GM06990 (cell line): ENCODE data around the gene LMF1.

Experiments used
- DNase-seq: peaks from one replicate; pipeline ENCODE4 v3.0.0-alpha.2; 2011; ENCODE audit not compliant: insufficient read length; ENCODE audit errors: extremely low read depth
- H3K27me3 ChIP-seq: replicated peaks from 2 replicates; pipeline ENCODE4 v1.6.0; 2011; ENCODE audit warnings: low read length; ENCODE audit not compliant: control insufficient read depth, insufficient read depth
- H3K36me3 ChIP-seq: 2 replicates; pipeline ENCODE4 v1.5.1; 2011; ENCODE audit warnings: low read length; ENCODE audit not compliant: control insufficient read depth, insufficient read depth
- H3K4me3 ChIP-seq: replicated peaks from 2 replicates; pipeline ENCODE4 v1.5.1; 2011; ENCODE audit warnings: low read depth, mild to moderate bottlenecking, control low read depth, low read length
- TF ChIP-seq, protein P1 (sequence below): IDR thresholded peaks from 2 replicates; pipeline ENCODE4 v1.5.1; 2011; ENCODE audit warnings: low read length, control low read depth, mild to moderate bottlenecking, inconsistent platforms; ENCODE audit not compliant: insufficient read depth, poor library complexity, severe bottlenecking

LMF1 gene

DNA sequence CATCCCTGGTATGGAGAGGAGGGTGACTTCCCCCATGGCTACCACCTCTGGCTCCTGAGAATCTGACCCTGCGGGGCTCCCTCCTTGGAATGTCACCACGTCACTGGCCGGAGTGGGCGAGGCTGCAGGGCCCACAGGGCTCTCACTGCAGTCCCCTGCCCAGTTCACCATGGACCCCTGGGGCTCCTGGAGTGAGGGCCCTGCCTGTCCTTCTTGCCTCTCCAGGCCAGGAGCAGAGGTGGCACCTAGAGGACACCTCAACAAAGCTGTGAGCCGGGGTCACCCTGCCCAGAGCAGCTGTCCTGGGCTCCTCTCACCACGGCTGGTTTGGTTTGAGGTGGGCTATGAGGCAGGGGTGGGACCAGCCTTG, 102.4 kb downstream of the LMF1 start:
- no peaks in the 10 kb centered on the region for H3K27me3 ChIP-seq
- TF ChIP-seq, protein P1, sequence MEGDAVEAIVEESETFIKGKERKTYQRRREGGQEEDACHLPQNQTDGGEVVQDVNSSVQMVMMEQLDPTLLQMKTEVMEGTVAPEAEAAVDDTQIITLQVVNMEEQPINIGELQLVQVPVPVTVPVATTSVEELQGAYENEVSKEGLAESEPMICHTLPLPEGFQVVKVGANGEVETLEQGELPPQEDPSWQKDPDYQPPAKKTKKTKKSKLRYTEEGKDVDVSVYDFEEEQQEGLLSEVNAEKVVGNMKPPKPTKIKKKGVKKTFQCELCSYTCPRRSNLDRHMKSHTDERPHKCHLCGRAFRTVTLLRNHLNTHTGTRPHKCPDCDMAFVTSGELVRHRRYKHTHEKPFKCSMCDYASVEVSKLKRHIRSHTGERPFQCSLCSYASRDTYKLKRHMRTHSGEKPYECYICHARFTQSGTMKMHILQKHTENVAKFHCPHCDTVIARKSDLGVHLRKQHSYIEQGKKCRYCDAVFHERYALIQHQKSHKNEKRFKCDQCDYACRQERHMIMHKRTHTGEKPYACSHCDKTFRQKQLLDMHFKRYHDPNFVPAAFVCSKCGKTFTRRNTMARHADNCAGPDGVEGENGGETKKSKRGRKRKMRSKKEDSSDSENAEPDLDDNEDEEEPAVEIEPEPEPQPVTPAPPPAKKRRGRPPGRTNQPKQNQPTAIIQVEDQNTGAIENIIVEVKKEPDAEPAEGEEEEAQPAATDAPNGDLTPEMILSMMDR = no peak

DNA sequence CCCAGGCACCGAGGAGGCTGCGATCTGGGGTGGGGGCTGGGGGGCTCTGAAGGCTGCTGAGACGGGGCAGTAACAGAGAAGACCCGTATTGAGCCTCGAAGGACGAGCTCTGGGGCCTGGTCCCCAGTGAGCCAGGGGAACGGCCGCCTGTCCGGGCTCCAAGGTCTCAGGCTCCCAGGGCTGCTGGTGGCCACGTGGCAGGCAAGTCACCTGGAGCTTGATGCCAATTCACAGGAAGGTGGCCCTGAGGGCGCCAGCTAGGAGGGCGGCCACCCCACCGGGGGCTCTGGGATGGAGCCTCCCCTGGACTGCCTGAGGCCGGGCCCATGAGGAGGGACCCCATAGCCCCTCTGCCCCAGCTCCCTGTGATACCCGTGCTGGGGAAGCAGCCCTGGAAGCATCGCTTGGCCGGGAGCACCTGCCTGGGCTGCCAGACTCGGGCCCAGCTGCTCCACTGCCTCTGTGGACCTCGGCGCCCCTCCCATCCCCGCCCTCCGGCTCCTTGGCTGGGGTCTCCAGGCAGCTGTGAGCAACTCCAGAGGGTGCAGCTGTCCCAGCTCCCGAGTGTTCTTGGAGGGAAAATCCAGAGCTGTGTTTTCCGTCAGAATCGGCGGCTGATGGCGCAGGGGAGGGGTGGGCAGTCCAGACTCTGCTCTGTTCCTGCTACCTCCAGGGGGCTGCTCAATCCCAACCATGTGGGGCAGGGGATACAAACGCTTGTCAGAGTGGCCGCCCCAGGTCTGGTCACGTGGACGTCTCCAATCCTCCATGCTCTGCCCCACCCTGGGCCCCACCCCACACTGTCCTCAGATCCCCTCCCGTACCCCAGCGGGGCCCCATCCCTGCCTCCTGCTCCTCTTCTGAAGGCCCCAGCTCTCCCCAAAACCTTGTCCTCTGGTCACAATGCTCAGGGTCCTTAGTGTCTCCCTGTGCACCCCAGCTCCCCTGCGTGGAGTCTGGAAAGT, 103.1 kb downstream of the LMF1 start:
- H3K27me3 ChIP-seq = no peaks in the 10 kb centered on the region
- TF ChIP-seq, protein P1 = no peak
- no peak for DNase-seq

More for the DNA sequence above, 102.4 kb downstream of the LMF1 start:
- Histone ChIP-seq H3K36me3 (no peaks in the 10 kb centered on the region), H3K4me3 (no peak overlapping the region)
- DNase-seq = no peak

DNA sequence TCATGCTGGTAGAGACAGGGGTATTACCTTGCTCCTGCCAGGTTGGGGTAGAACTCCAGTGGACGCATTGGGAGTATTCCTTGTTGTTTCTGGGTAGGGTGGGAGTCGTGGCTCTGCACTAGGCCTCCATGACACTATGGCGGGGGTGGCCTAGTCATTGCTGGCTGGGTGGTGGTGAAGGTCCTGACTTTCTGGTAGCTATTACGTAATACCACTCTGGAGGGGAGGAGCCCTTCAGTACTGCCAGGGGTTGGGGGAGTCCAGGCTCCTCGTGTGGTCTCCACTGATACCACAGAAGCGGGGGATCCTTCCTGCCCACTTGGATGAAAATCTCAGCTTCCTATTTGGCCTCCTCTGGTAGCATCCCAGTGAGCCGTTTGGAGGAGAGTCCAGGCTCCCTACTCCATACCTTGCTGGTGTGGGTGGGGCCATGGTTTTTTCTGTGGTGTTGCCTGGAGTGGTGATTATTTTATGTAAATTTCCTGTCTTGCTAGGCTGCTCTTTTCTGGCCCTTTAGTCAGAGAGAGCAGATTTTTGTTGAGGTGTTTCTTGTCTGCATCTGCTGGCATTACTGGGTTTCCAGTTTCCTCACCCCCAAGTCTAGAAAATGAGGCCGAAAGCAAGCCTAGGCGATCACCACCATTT, 104.4 kb downstream of the LMF1 start:
- Histone ChIP-seq H3K27me3 (no peaks in the 10 kb centered on the region), H3K4me3 (no peak overlapping the region), H3K36me3 (no peaks in the 10 kb centered on the region)
- DNase-seq = no peak
- TF ChIP-seq, protein P1 = no peak

More for the DNA sequence above, 103.1 kb downstream of the LMF1 start:
- H3K4me3 ChIP-seq = no peak overlapping the region
- H3K36me3 ChIP-seq = no peaks in the 10 kb centered on the region

DNA sequence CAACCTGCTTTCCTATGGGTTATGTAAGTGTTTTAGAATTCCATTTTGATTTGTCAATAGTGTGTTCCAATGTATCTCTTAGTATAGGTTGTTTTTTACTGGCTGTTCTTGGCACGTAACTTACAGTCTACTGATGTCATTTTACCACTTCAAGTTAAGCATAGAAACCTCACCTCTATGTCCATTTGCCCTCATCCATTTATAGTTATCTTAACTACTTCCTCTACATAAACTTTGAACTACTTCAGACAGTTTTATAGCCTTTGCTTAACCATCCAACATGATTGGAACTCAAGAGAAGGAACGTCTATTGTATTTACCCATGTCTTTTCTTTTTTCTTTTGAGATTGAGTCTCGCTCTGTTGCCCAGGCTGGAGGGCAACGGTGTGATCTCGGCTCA, 105.8 kb downstream of the LMF1 start:
- Histone ChIP-seq H3K4me3 (no peak overlapping the region), H3K36me3 (no peaks in the 10 kb centered on the region), H3K27me3 (no peaks in the 10 kb centered on the region)
- TF ChIP-seq, protein P1 = no peak
- DNase-seq = no peak

DNA sequence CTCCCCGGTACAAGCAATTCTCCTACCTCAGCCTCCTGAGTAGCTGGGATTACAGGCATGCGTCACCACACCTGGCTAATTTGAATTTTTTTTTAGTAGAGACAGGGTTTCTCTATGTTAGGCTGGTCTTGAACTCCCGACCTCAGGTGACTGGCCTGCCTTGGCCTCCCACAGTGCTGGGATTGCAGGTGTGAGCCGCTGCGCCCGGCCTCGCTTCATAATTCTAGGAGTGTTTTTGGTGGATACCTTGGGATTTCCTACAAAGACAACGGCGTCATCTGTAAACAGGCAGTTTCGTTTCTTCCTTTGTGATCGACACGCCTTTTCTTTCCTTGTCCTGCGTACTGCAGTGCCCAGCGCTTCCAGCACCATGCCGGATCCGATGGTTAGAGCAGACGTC, 109.3 kb downstream of the LMF1 start:
- TF ChIP-seq, protein P1 = no peak
- H3K36me3 ChIP-seq = no peaks in the 10 kb centered on the region
- no peak for DNase-seq

More for the DNA sequence above, 109.3 kb downstream of the LMF1 start:
- Histone ChIP-seq H3K4me3 (no peak overlapping the region), H3K27me3 (no peaks in the 10 kb centered on the region)
